Activated CD4-positive, alpha-beta T cell treated with anti-CD3 and anti-CD28 coated beads for 48 hours (primary cell): Measurements from ENCODE around the gene PARP15.

Source experiments
- DNase-seq: peaks from one replicate; pipeline ENCODE4 v3.0.0-alpha.2; 2020

Gene PARP15

GRCh38 chr3:122576174-122576940 lies 1.1 kb upstream of the PARP15 start:
- DNase-seq: peak; percentile 56

- no peak for DNase-seq
Measured at GRCh38 chr3:122578069-122578740, 755 bp downstream of the PARP15 start.

GRCh38 chr3:122580470-122580869 lies 3.0 kb downstream of the PARP15 start:
- DNase-seq: no peak

- no peak for DNase-seq
Measured at GRCh38 chr3:122581622-122582021, 4.2 kb downstream of the PARP15 start.

- no peak for DNase-seq
Measured at GRCh38 chr3:122582390-122582789, 4.9 kb downstream of the PARP15 start.

GRCh38 chr3:122586098-122586497 lies 8.6 kb downstream of the PARP15 start:
- DNase-seq: no peak

GRCh38 chr3:122586773-122587485 lies 9.5 kb downstream of the PARP15 start:
- DNase-seq: no peak

- no peak for DNase-seq
Measured at GRCh38 chr3:122587572-122587971, 10.1 kb downstream of the PARP15 start.

GRCh38 chr3:122589297-122589696 lies 11.8 kb downstream of the PARP15 start:
- no peak for DNase-seq

GRCh38 chr3:122590610-122591009 lies 13.2 kb downstream of the PARP15 start:
- no peak for DNase-seq

- no peak for DNase-seq
Measured at GRCh38 chr3:122594025-122594424, 16.6 kb downstream of the PARP15 start.

GRCh38 chr3:122598151-122598550 lies 20.7 kb downstream of the PARP15 start:
- DNase-seq: no peak

GRCh38 chr3:122598556-122598955 lies 21.1 kb downstream of the PARP15 start:
- no peak for DNase-seq

- no peak for DNase-seq
Measured at GRCh38 chr3:122602011-122602710, 24.7 kb downstream of the PARP15 start.

GRCh38 chr3:122603056-122603455 lies 25.6 kb downstream of the PARP15 start:
- no peak for DNase-seq

- no peak for DNase-seq
Measured at GRCh38 chr3:122606330-122606729, 28.9 kb downstream of the PARP15 start.

GRCh38 chr3:122608916-122609315 lies 31.5 kb downstream of the PARP15 start:
- DNase-seq: no peak

GRCh38 chr3:122609798-122610559 lies 32.5 kb downstream of the PARP15 start:
- DNase-seq: peak; percentile 18

- no peak for DNase-seq
Measured at GRCh38 chr3:122612696-122613095, 35.2 kb downstream of the PARP15 start.

- no peak for DNase-seq
Measured at GRCh38 chr3:122615303-122615702, 37.9 kb downstream of the PARP15 start.

GRCh38 chr3:122618614-122619013 lies 41.2 kb downstream of the PARP15 start:
- DNase-seq: no peak

GRCh38 chr3:122619040-122619439 lies 41.6 kb downstream of the PARP15 start:
- DNase-seq: no peak
